Midbrain (tissue), 1 donor: ENCODE measurements around the gene TFPT.

ENCODE experiments used
- DNase-seq: peaks from one replicate; lab custom pipeline; 2025; lab: John Stamatoyannopoulos, UW

TFPT gene

GRCh38 chr19:54149021-54149812, 33.8 kb upstream of the TFPT start:
- no peak for DNase-seq

DNA sequence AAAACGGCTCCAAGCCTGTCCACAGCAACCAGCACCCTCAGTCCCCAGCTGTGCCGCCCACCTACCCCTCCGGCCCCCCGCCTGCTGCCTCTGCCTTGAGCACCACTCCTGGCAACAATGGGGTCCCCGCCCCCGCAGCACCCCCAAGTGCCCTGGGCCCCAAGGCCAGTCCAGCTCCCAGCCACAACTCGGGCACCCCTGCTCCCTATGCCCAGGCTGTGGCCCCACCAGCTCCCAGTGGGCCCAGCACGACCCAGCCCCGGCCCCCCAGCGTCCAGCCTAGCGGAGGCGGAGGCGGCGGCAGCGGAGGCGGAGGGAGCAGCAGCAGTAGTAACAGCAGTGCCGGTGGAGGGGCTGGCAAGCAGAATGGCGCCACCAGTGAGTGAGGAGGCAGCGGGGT, 32.7 kb upstream of the TFPT start:
- no peak for DNase-seq

GRCh38 chr19:54147676-54148075, 32.2 kb upstream of the TFPT start:
- DNase-seq = no peak

- no peak for DNase-seq
Measured at GRCh38 chr19:54145541-54146158, 30.2 kb upstream of the TFPT start.

GRCh38 chr19:54142166-54142780, 26.8 kb upstream of the TFPT start:
- no peak for DNase-seq

GRCh38 chr19:54141356-54141755, 25.9 kb upstream of the TFPT start:
- no peak for DNase-seq

GRCh38 chr19:54138489-54139256, 23.2 kb upstream of the TFPT start:
- no peak for DNase-seq

DNA sequence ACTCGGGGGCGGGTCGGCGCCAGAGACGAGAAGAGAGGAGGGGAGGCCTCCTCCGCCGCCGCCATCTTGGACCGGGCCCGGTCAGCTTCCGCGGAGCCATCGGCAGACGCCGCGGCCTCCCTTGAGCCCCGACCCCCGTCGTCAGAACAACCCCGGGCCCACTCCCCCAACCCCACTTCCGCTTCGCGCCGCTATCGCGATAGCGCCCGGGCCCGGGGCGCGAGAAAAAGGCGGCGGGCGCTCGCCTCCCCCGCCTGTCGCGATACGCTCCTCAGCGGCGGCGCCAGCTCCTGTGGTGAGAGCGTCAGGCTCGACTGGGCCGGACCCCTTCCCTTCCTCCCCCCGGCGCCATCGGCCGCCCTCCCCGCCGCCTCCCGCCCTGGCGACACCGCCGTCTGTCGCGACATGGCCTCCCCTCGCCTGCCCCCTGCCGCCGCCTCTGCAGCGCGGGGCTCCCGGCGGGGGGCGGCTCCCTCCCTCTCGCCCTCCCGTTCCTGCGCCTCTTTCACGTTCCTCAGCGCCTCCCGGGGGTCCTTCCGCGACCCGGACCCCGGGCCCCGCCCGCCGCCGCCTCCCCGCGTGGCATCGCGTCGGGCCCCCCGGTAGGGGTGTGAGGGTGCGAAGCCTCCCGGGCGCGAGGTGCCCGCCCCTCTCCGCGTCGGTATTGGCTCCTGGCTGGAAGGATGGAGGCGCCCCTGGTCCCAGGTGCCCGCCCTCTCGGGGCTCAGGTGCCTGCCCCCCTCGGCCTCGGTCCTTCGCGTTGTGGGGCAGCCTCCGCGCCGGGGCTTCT, 22.4 kb upstream of the TFPT start, which contains the start of gene CNOT3:
Gene CNOT3, plus strand, starts transcription at position 64 of the 790 bp plus-strand sequence. CDS start 5,217 bp downstream, outside the sequence.
- no peak for DNase-seq

DNA sequence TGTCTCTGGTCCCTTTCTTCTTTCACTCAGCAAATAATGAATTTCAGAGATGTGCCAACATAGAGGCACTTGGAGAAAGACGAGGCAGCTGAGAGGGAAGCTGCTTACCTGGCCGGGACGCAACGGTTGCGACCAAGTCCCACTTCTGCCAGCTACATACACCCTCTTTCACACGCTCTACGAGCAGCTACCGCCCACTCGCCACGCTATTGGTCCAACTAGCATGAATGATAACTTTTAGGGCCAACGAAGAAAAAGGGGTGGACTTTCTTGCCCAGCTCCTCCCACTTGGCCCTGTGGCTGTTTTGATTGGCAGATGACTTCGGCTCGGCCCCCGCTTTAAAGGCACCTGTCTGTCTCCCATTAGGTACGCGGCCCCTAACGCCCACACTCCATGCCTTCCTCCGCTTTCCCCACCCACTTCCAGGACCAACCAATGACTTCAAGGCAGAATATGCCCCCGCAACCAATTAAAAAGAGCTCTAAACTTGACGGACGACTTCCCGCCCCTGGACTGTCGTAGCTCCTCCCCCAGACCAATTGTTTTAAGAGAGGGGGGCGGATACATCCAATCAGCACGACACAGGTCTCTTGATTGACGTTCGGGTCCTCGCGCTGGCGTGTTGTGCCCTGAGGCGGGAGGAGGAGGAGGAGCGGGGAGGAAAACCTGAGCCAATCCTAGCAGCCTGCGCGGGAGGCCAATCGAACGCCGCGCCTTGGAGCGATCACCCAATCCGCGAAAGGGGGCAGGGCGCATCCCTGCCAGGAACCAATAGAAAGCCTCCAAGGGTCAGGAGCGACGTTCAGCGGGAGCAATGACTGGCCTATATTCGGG, 21.6 kb upstream of the TFPT start:
- DNase-seq = peak; percentile 100

DNA sequence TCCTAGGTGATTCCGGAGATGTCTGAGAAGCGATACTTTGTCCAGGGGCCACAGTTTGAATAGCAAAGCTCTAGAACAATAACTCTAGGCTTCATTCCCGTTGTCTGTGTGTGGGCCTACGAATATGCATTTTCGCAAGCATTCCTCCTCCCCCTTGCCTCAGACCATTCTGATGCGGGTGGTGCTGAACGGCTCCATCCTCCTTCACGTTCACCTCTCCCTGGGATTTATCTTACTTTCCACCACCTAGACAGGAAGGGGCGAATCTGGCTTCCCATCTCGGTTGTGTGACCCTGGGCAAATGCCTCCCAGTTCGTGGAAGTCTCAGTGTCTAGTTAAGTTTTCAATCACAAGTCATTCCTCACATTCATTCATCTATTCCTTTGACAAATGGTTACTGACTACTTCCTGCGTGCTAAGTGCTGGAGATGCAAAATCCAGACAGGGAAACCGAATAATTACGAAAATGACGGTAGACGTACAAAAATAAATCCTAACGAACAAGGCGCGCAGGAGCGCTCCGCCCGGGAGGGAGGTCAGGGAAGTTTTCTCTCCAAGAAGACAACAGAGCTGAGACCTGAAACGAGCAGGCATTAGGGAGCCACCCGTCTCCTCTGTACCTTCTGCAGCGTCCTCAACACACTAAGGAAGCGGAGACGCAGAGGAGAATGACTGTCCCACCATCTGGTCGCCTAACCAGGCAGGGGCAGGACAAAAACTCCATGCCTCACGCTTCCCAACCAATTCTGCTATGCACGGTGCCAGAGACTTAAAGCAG, 20.8 kb upstream of the TFPT start:
- DNase-seq = no peak

DNA sequence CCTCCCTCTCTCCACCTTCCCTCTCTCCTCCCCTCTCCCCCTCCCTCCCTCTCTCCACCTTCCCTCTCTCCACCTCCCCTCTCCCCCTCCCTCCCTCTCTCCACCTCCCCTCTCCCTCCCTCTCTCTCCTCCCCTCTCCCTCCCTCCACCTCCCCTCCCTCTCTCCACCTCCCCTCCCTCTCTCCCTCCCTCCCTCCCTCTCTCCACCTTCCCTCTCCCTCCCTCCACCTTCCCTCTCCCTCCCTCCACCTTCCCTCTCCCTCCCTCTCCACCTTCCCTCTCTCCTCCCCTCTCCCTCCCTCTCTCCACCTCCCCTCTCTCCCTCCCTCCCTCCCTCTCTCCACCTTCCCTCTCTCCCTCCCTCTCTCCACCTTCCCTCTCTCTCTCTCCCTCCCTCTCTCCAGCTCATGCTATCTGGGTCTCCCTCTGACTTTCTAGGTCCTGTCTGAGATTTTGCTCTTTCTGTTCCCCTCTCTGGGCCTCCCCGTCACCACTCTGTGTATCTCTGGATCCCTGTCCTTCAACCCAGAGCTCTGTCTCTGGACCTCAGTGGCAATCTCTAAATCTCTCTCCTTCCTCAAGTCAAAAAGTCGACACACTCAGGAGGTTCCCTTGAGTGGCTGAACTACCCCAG, 18.6 kb upstream of the TFPT start:
- DNase-seq = no peak

GRCh38 chr19:54133312-54133956, 18.0 kb upstream of the TFPT start:
- DNase-seq = no peak

DNA sequence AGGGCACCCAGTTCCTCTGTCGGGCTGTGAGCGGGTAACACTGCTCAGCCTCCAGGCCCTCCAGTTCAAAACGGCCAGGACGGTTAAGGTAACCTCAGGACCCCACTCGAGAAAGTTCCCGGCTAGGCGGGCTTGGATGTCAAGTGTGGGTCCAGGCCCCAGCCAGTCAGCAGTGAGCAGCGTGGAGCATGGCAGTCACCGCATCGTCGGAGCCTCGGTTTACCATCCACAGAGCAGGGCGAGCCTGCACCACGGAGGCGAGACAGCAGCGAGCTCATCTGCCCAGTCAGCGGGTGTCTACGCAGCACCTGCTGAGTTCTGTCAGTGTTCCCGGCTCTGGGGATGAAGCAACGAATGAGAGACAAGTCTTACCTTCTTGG, 14.2 kb upstream of the TFPT start:
- DNase-seq = no peak

DNA sequence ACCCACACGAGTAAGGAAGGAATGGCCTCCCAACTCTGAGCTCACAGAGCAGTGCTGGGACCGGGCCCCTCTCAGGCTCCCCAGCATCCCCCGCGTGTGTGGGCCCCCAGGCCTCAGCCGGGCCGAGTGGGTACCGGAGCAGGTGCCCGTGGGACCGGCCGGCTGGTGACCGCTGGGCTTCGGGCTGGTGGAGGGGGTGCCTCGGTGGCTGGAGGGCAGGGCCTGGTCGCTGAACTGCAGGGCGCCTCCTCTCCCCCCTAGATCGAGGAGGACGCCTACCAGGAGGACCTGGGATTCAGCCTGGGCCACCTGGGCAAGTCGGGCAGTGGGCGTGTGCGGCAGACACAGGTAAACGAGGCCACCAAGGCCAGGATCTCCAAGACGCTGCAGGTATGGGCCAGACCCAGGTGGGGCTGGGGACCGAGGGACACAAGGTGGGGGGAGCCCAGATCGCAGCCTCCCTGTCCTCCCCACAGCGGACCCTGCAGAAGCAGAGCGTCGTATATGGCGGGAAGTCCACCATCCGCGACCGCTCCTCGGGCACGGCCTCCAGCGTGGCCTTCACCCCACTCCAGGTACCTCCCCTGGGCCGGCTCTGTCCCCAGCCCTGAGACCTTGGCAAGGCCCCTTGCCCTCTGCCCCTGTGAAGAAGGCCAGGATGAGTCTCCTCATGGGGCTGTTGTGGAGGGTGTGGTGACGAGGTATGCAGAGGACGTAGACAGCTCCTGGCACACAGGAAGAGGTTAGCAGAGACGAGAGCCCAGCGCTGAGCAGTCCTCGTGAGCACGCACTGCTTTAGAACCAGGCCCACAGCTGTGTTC, 13.5 kb upstream of the TFPT start:
- no peak for DNase-seq

- DNase-seq = no peak
Measured at GRCh38 chr19:54128441-54128725, 12.9 kb upstream of the TFPT start.

DNA sequence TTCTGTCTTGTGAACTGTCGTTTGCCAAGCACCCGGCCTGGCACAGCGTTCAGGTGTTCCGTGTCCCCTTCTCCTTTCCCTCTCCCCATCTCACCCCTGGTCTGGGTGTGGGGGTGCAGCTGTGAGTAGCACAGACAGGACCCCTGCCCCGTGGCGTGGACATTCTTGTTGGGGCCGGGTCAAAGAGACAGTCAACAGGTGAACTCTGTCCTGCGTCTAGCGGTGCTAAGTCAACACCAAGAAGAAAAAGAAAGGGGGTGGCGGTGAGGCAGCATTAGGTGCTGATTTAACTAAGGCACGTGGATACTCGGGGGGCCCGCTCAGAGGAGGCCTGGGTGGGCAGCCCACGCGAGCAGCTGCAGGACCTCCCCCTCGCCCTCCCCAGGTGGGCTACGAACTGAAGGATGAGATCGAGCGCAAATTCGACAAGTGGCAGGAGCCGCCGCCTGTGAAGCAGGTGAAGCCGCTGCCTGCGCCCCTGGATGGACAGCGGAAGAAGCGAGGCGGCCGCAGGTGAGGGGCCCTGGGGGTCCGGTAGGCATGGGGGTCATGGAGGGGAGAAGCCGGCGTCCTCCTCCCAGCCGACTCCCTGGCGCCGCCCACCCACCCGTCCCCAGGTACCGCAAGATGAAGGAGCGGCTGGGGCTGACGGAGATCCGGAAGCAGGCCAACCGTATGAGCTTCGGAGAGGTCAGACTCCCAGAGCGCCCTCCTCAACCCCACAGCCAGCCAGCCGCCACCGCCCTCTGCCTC, 12.4 kb upstream of the TFPT start:
- no peak for DNase-seq

DNA sequence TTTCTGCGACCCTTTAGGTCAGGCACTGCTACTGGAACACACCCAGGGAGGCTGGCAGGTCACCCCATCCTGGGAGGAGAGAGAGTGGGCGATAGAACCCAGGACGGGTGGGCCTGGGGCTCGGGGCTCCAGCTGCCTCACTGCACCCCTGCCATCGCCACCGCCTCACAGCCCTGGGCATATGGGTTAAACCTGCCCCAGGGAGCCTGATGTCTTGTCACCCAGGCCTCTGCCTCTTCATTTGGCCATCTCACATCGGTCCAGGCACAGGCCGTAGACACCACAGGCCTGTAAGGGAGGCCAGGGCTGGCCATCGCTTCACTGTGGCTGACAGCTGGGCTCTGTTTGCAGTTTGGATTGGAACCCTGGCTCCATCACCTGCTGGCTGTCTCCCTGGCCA, 10.3 kb upstream of the TFPT start:
- DNase-seq = no peak

DNA sequence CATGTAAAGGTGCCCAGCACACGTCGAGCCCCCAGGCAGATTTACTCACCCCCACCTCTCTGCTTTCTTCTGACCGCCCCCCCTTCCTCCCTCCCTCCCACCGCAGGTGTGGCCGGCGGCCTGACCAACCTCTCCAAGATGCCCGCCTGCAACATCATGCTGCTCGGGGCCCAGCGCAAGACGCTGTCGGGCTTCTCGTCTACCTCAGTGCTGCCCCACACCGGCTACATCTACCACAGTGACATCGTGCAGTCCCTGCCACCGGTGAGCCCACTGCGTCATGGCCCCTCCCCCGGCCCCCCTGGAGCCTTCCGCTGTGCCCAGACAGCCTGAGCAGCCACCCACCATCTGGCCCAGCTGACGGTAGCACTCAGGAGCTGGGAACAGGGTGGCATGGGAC, 8.9 kb upstream of the TFPT start:
- DNase-seq = no peak
